ENCODE data around the gene COQ8B.
"Not testable (repeated sequence)": the region's sequence is repeated elsewhere in the genome, so short reads cannot be mapped to it uniquely, and the experiment has no call there.

COQ8B gene

DNA sequence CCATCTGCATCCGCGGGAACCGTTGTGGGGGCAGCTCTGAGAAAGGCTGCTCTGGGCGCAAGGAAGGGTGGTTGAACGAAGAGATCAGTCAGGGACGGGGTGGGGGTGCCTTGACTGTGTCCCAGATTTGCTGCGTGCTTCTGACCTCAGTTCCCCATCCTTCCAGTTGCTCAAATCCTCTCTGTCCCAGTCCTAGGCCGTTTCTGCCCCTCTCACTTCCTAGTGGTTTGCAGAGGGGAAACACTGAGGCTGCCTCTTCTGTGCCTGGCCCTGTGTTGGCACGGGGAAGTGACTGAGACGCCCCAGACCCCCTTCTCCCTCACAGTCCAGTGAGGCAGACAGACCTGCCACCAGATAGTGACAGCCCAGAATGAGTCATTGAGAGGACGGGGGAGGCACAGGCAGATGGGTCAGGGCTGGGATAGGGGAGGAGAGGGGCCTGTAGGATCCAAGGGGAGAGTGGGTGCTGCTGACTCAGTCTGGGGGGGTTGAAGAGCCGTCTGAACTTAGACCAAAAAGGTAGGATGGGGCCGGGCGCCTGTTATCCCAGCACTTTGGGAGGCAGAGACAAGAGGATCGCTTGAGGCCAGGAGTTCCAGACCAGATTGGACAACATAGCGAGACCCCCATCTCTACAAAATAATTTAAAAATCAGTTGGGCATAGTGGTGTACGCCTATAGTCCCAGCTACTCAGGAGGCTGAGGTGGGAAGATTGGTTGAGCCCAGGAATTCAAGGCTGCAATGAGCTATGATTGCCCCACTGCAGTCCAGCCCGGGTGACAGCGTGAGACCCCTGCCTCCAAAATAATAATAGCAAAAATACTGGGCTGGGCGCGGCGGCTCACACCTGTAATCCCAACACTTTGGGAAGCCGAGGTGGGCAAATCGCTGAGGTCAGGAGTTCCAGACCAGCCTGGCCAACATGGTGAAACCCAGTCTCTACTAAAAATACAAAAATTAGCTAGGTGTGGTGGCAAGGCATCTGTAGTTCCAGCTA is 52.7 kb downstream of the COQ8B start:
- DNase-seq = no peak

GRCh38 chr19:40662925-40663694 is 53.6 kb downstream of the COQ8B start:
- DNase-seq = peak; percentile 78

GRCh38 chr19:40661616-40662015 is 55.1 kb downstream of the COQ8B start:
- DNase-seq = no peak

DNA sequence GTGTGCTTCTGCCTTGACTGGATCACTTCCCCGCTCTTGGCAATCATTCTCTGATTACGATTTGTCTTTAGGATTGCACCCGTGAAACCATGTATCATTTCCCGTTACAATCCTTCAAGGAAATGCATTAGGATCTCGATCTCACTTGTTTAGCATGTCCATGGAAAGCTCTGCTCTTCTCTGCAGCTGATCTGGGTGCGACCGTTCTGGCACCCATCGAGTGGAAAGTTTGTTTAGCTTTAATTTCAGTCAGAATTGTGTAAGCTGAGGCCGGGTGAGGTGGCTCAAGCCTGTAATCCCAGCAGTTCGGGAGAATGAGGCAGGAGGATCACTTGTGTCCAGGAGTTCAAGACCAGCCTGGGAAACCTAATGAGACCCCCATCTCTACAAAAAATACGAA is 57.1 kb downstream of the COQ8B start:
- DNase-seq = no peak

- DNase-seq = no peak
Measured at GRCh38 chr19:40659116-40659515, 57.6 kb downstream of the COQ8B start.

GRCh38 chr19:40658031-40658430 is 58.7 kb downstream of the COQ8B start:
- DNase-seq = no peak

DNA sequence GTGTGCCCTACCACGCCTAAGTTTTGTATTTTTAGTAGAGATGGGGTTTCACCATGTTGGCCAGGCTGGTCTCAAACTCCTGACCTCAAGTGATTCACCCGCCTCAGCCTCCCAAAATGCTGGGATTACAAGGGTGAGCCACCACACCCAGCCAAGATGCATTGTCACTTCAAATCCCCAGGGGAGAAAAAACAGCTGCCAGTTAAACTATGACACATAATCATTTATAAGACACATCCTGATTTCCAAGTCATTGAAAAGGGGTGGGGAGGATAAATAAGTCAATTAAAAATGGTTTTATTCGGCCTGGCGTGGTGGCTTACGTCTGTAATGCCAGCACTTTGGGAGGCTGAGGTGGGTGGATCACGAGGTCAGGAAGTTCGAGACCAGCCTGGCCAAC is 61.0 kb downstream of the COQ8B start:
- DNase-seq = not testable (repeated sequence)

- DNase-seq = not testable (repeated sequence)
Measured at GRCh38 chr19:40652303-40652702, 64.4 kb downstream of the COQ8B start.

DNA sequence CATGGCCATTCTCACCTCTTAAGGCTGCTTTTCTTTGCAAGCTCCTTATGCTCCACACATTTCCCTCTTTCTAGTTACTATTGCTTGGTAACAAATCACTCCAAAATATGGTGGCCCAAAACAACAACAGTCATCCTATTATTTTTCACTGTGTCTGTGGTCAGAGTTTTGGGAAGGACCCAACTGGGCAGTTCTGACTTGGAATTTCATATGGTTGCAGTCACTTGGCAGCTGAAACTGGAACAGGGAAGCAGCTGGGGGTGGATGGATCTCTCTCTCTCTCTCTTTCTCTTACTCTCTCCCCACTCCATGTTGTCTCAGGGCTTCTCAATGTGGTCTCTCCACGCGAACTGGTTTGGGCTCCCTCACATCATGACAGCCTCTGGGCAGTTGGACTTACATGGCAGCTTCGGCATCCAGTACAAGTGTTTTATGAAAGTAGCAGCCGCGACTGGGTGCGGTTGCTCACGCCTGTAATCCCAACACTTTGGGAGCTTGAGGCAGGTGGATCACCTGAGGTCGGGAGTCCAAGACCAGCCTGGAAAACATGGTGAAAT is 65.9 kb downstream of the COQ8B start:
- no peak for DNase-seq

GRCh38 chr19:40649903-40650675 is 66.6 kb downstream of the COQ8B start:
- not testable (repeated sequence) for DNase-seq

DNA sequence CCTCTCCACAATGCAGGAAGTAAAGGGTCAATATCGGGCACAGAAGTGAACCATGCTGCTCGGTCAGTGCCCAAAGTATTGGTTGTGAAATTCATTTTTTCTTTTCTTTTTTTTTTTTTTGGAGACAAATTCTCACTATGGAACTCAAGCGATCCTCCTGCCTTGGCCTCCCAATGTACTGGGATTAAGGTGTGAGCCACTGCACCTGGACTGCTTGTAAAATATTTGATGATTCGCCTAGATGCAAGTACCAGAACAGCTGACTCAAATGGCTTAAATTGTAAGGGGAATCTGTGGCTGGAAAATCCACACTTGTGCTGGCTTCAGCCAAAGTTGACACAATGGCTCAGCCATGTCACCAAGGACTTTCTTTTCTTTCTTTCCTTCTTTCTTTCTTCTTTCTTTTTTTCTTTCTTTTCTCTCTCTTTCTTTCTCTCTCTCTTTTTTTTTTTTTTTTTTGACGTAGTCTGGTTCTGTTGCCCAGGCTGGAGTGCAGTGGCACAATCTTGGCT is 69.9 kb downstream of the COQ8B start:
- no peak for DNase-seq

DNA sequence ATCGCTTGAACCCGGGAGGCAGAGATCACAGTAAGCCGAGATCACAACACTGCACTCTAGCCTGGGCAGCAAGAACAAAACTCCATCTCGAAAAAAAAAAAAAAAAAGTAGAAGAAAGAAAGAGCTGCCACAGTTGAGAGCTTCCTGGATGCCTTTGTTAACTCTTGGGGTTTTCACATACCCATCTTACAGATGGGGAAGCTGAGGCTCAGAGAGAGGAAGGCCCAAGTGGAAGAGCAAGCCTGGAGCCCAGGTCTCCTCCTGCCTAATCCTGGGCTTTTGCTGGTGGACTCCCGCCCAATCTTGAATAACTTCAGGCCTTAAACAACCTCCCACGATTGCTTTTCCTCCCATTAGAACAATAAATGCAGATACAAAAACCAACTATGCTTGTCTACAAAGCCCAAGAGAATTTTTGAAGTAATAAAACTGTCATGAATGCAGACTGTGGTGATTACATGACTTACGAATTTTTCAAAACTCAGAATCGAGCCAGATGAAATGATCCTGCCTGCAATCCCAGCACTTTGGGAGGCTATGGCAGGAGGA is 73.9 kb downstream of the COQ8B start:
- DNase-seq = no peak

DNA sequence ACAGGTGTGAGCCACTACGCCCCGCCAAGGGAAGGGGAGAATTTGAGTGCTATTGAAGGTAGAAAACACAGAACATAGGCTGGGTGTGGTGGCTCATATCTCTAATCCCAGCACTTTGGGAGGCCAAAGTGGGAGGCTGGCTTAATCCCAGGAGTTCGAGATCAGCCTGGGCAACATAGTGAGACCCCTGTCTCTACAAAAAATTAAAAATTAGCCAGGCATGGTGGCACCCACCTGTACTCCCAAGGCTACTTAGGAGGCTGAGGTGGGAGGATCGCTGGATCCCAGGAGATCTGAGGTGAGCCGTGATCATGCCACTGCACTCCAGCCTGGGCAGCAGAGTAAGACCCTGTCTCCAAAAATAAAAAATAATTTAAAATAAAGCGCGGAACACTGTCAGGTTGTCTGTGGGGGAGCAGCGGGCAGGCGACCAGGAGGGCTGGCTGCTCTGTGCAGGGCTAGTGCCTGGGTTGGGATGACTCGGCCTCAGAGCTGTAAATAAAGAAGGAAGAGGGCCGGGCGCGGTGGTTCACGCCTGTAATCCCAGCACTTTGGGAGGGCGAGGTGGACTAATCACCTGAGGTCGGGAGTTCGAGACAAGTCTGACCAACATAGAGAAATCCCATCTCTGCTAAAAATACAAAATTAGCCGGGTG is 74.5 kb downstream of the COQ8B start:
- DNase-seq = no peak

Measured in NCI-H1105 (cell line).